ENCODE results near the gene OR11H12. TPM values are rescaled to one million over a fixed set of nuclear protein-coding genes. Genes with fewer than 3 reads are reported as not detected.
"Not testable (repeated sequence)": the region's sequence is repeated elsewhere in the genome, so short reads cannot be mapped to it uniquely, and the experiment has no call there.

The OR11H12 gene
- not detected in 3 replicates for total RNA-seq (2021)
- not detected for Bru-seq, nascent RNA
- long read RNA-seq, experiment 1 = 0 reads
- long read RNA-seq, experiment 2 = 0 reads
- long read RNA-seq, experiment 3 = 0 reads

- H3K27me3 Mint-ChIP-seq (ENCODE audit: low read depth); H3K27ac Mint-ChIP-seq; H3K36me3 Mint-ChIP-seq; ATAC-seq; DNase-seq (ENCODE audit: low spot score); H3K9me3 Mint-ChIP-seq; CTCF ChIA-PET; H3K4me3 Mint-ChIP-seq; H3K4me1 Mint-ChIP-seq; POLR2A ChIA-PET: not testable (repeated sequence)
Measured at GRCh38 chr14:18600817-18601216, at the start of gene OR11H12. Gene OR11H12 (plus strand): TSS chr14:18601117. CDS start chr14:18601117, 0 bp downstream.

- H3K27ac Mint-ChIP-seq; H3K4me1 Mint-ChIP-seq; CTCF ChIA-PET; ATAC-seq; H3K36me3 Mint-ChIP-seq; POLR2A ChIA-PET; H3K9me3 Mint-ChIP-seq; H3K27me3 Mint-ChIP-seq (ENCODE audit: low read depth); H3K4me3 Mint-ChIP-seq; DNase-seq (ENCODE audit: low spot score): not testable (repeated sequence)
Measured at GRCh38 chr14:18582908-18583307, 18.0 kb upstream of the OR11H12 start.

GRCh38 chr14:18626610-18627213, 25.8 kb downstream of the OR11H12 start:
- CTCF ChIA-PET; H3K27me3 Mint-ChIP-seq (ENCODE audit: low read depth); H3K4me1 Mint-ChIP-seq; H3K9me3 Mint-ChIP-seq; POLR2A ChIA-PET; H3K4me3 Mint-ChIP-seq; ATAC-seq; H3K36me3 Mint-ChIP-seq; DNase-seq (ENCODE audit: low spot score); H3K27ac Mint-ChIP-seq: not testable (repeated sequence)

- H3K36me3 Mint-ChIP-seq; POLR2A ChIA-PET; H3K4me1 Mint-ChIP-seq; ATAC-seq; H3K9me3 Mint-ChIP-seq; H3K4me3 Mint-ChIP-seq; H3K27ac Mint-ChIP-seq; CTCF ChIA-PET; H3K27me3 Mint-ChIP-seq (ENCODE audit: low read depth); DNase-seq (ENCODE audit: low spot score): not testable (repeated sequence)
Measured at GRCh38 chr14:18636066-18636465, 35.1 kb downstream of the OR11H12 start.

GRCh38 chr14:18638032-18638431, 37.1 kb downstream of the OR11H12 start:
- H3K27ac Mint-ChIP-seq; ATAC-seq; H3K4me1 Mint-ChIP-seq; DNase-seq (ENCODE audit: low spot score); CTCF ChIA-PET; H3K27me3 Mint-ChIP-seq (ENCODE audit: low read depth); H3K4me3 Mint-ChIP-seq; H3K9me3 Mint-ChIP-seq; POLR2A ChIA-PET; H3K36me3 Mint-ChIP-seq: not testable (repeated sequence)

- H3K9me3 Mint-ChIP-seq; DNase-seq (ENCODE audit: low spot score); H3K4me1 Mint-ChIP-seq; H3K27ac Mint-ChIP-seq; ATAC-seq; H3K27me3 Mint-ChIP-seq (ENCODE audit: low read depth); H3K36me3 Mint-ChIP-seq; POLR2A ChIA-PET; H3K4me3 Mint-ChIP-seq; CTCF ChIA-PET: not testable (repeated sequence)
Measured at GRCh38 chr14:18638785-18639184, 37.9 kb downstream of the OR11H12 start.

- H3K27me3 Mint-ChIP-seq (ENCODE audit: low read depth); H3K27ac Mint-ChIP-seq; CTCF ChIA-PET; H3K9me3 Mint-ChIP-seq; POLR2A ChIA-PET; ATAC-seq; DNase-seq (ENCODE audit: low spot score); H3K36me3 Mint-ChIP-seq; H3K4me3 Mint-ChIP-seq; H3K4me1 Mint-ChIP-seq: not testable (repeated sequence)
Measured at GRCh38 chr14:18646075-18646730, 45.3 kb downstream of the OR11H12 start.

All from WTC11 (cell line).